Activated CD4-positive, alpha-beta T cell treated with anti-CD3 and anti-CD28 coated beads, Interleukin-2, amount 10 ng/mL, durations not matched to agents 7 days and 5 days (primary cell): ENCODE measurements around the gene ARHGAP11A. TPM values are rescaled to one million over a fixed set of nuclear protein-coding genes. Genes with fewer than 3 reads are reported as not detected.

Source experiments
- CTCF ChIA-PET: fragments of 350-600 bp; sonication (Branson Sonifier 250); formaldehyde crosslinking; loops from one replicate; lab custom pipeline; 2021; ENCODE audit warnings: antibody characterized with exemption; lab: Charles Lee
- POLR2A ChIA-PET: fragments of 350-600 bp; sonication (Branson Sonifier 250); formaldehyde crosslinking; loops from one replicate; lab custom pipeline; 2021; ENCODE audit warnings: antibody characterized with exemption; lab: Charles Lee
- DNase-seq: peaks from one replicate; pipeline ENCODE4 v3.0.0-alpha.2; 2020
- H3K27ac Mint-ChIP-seq: one replicate; pipeline ENCODE4 v1.8.0; 2021; ENCODE audit warnings: mild to moderate bottlenecking, moderate library complexity, mixed read lengths
- H3K27me3 Mint-ChIP-seq: one replicate; pipeline ENCODE4 v1.8.0; 2021; ENCODE audit warnings: mixed read lengths
- H3K36me3 Mint-ChIP-seq: one replicate; pipeline ENCODE4 v1.8.0; 2021; ENCODE audit warnings: low read depth, mixed read lengths
- H3K4me1 Mint-ChIP-seq: one replicate; pipeline ENCODE4 v1.8.0; 2021; ENCODE audit warnings: mixed read lengths
- H3K4me3 Mint-ChIP-seq: one replicate; pipeline ENCODE4 v1.8.0; 2021; ENCODE audit warnings: mild to moderate bottlenecking, moderate library complexity, mixed read lengths
- H3K9me3 Mint-ChIP-seq: one replicate; pipeline ENCODE4 v1.8.0; 2021; ENCODE audit warnings: mixed read lengths
- total RNA-seq, 2 experiments: library from RNA; stranded (reverse); gene quantifications; one replicate each; pipeline ENCODE4 v1.2.3, GENCODE V29; 2021

ARHGAP11A gene
- total RNA-seq, 2 experiments from 2014 or later = 148 to 160 TPM

- peaks cover 4% of the 10 kb centered on the region for H3K36me3 Mint-ChIP-seq
- DNase-seq = no peak
- no peak overlapping the region for H3K4me3 Mint-ChIP-seq
- H3K27me3 Mint-ChIP-seq = no peaks in the 10 kb centered on the region
- peaks cover 6% of the 10 kb centered on the region for H3K4me1 Mint-ChIP-seq
- POLR2A ChIA-PET = no interaction called here
- H3K9me3 Mint-ChIP-seq = no peaks in the 10 kb centered on the region
- CTCF ChIA-PET = interaction anchor here (0.6 to 1.1 kb wide), 3 partner anchors 10 to 159 kb away, joined by 3 to 5 read pairs (median 4); no protein-coding TSS in a partner anchor
- H3K27ac Mint-ChIP-seq = no peak overlapping the region
These were observed 64.0 kb downstream of the ARHGAP11A start for GRCh38 chr15:32679298-32679690.

GRCh38 chr15:32682569-32682968 is 67.3 kb downstream of the ARHGAP11A start:
- DNase-seq = no peak
- CTCF ChIA-PET = no interaction called here
- H3K36me3 Mint-ChIP-seq = peaks cover 8% of the 10 kb centered on the region
- no peak overlapping the region for H3K4me3 Mint-ChIP-seq
- H3K27me3 Mint-ChIP-seq = no peaks in the 10 kb centered on the region
- H3K27ac Mint-ChIP-seq = no peak overlapping the region
- peaks cover 8% of the 10 kb centered on the region for H3K4me1 Mint-ChIP-seq
- POLR2A ChIA-PET = no interaction called here
- no peaks in the 10 kb centered on the region for H3K9me3 Mint-ChIP-seq

GRCh38 chr15:32682977-32683630 is 67.8 kb downstream of the ARHGAP11A start:
- POLR2A ChIA-PET = no interaction called here
- Mint-ChIP-seq H3K36me3 (peaks cover 8% of the 10 kb centered on the region), H3K27me3 (no peaks in the 10 kb centered on the region), H3K4me1 (peaks cover 8% of the 10 kb centered on the region), H3K27ac (no peak overlapping the region), H3K4me3 (no peak overlapping the region), H3K9me3 (no peaks in the 10 kb centered on the region)
- no peak for DNase-seq
- CTCF ChIA-PET = no interaction called here

DNA sequence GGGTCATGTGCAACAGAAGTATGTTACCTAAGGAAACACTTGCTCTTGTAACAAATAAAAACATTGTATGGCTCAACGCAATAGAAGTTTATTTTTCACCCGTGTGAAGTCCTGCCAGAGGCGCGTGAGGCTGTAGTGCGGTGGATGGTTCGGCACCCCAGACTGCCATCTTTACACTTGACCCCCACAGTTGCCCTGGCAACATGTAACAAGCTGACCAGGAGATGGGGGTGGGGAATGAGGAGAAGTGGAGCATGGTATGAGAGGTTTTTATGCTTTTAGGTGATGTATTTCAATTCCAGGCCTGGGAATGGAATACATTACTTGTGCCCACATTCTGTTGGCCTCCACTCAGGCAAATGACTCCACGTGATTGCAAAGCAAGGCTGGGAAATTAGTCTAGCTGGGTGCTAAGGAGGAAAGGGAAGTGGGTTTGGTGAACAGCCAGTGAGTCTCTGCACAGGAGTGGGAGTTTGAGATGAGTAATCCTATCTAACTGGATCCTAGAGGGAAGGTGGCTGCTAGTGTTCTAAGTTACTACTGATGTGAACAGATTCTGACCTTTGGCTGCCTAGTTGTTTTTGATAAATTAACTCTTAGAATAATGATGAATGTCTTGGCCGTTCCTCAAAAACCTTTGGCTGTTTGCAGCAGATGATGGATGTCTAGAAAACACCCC is 68.7 kb downstream of the ARHGAP11A start:
- Mint-ChIP-seq H3K9me3 (no peaks in the 10 kb centered on the region), H3K4me1 (peaks cover 8% of the 10 kb centered on the region), H3K27ac (no peak overlapping the region), H3K36me3 (peaks cover 8% of the 10 kb centered on the region), H3K27me3 (no peaks in the 10 kb centered on the region), H3K4me3 (no peak overlapping the region)
- CTCF ChIA-PET = interaction anchor here (0.6 kb wide), 1 partner anchor 8 kb away, joined by 3 read pairs; no protein-coding TSS in a partner anchor
- POLR2A ChIA-PET = no interaction called here
- no peak for DNase-seq

- POLR2A ChIA-PET = no interaction called here
- no peak overlapping the region for H3K4me3 Mint-ChIP-seq
- CTCF ChIA-PET = no interaction called here
These were observed 70.3 kb downstream of the ARHGAP11A start for GRCh38 chr15:32685576-32685975.

DNA sequence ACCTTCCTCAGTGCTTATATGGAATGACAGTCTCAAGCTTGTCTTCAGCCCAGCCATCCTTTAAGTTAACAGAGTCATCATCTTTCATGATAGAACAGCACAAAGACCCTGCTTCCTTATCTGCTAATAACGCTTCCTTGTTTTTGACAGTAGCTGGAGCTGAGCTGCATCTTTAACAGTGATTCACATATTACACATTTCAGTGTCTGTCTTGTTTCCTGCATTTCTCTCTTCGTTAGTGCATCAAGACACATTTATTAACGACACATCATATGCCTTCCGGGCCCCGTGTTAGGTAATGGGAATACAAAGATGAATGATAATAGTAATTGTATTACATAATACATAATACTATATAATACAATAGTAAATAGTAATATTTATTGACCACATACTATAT is 72.3 kb downstream of the ARHGAP11A start:
- ChIA-PET CTCF (no interaction called here), POLR2A (no interaction called here)
- Mint-ChIP-seq H3K4me3 (no peak overlapping the region), H3K27ac (no peak overlapping the region), H3K9me3 (no peaks in the 10 kb centered on the region), H3K4me1 (peaks cover 8% of the 10 kb centered on the region), H3K27me3 (no peaks in the 10 kb centered on the region), H3K36me3 (peaks cover 8% of the 10 kb centered on the region)
- no peak for DNase-seq

More at GRCh38 chr15:32685576-32685975, 70.3 kb downstream of the ARHGAP11A start:
- H3K27ac Mint-ChIP-seq = no peak overlapping the region
- H3K27me3 Mint-ChIP-seq = no peaks in the 10 kb centered on the region
- H3K9me3 Mint-ChIP-seq = no peaks in the 10 kb centered on the region
- peaks cover 8% of the 10 kb centered on the region for H3K36me3 Mint-ChIP-seq
- peaks cover 8% of the 10 kb centered on the region for H3K4me1 Mint-ChIP-seq
- no peak for DNase-seq

DNA sequence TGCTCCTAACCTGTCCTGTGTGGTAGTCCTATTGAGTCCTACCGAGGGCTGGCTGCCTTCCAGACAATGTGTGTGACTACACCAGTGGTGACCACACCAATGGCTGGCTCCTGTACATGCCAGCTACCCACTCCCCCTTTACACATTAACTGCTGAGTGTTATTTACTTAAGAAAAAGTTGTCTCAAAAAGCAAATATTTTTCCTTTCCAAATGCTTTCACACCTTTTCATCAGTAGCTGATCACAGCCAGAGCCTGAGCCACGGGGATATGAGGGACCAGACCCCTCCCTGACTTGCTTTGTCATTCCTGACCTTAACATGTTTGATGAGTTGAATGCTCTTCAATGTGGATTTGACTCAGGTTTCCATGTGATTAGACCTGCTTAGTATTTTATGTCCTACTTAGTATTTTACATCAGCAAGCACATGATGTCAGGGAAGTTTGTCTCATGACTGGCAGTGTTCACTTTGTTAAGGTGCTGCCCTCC is 72.9 kb downstream of the ARHGAP11A start:
- Mint-ChIP-seq H3K9me3 (no peaks in the 10 kb centered on the region), H3K27me3 (no peaks in the 10 kb centered on the region), H3K36me3 (peaks cover 6% of the 10 kb centered on the region), H3K27ac (no peak overlapping the region), H3K4me1 (peaks cover 8% of the 10 kb centered on the region), H3K4me3 (no peak overlapping the region)
- POLR2A ChIA-PET = no interaction called here
- no peak for DNase-seq
- CTCF ChIA-PET = no interaction called here

Other genes starting within 250 kb of the ARHGAP11A start
- 1 to 10 TPM in 1 of 2 experiments, under 1 TPM in 1; 0.77 to 1.2 TPM for gene GOLGA8K, start 212.2 kb upstream of the ARHGAP11A start, total RNA-seq
- gene GOLGA8O, start 159.9 kb upstream of the ARHGAP11A start, total RNA-seq = 1 to 10 TPM; 5.0 to 7.2 TPM
- gene GOLGA8N, start 22.0 kb upstream of the ARHGAP11A start, total RNA-seq = 1 to 10 TPM; 8.1 to 9.2 TPM
- gene SCG5, start 26.2 kb downstream of the ARHGAP11A start, total RNA-seq = 1 to 10 TPM; 2.5 to 3.7 TPM
- not detected for gene GREM1, start 102.5 kb downstream of the ARHGAP11A start, total RNA-seq